Sigmoid colon (tissue), 4 donors: ENCODE measurements around the gene SNRNP200.

Experiments
- EP300 ChIP-seq, 4 donors: sonication (generic); formaldehyde crosslinking; IDR thresholded peaks; one replicate each; pipeline ENCODE4 v1.6.1; 2017; ENCODE audit warnings: antibody characterized with exemption in 4 of 4
- POLR2A ChIP-seq, 2 donors: fragments of 450-650 bp; IDR thresholded peaks; one replicate each; pipeline ENCODE4 v1.6.1; 2016; ENCODE audit warnings: antibody characterized with exemption in 2 of 2, mild to moderate bottlenecking in 2 of 2, moderate library complexity in 2 of 2
- POLR2AphosphoS5 ChIP-seq, 4 donors: sonication (generic); formaldehyde crosslinking; IDR thresholded peaks; one replicate each; pipeline ENCODE4 v1.6.1; 2017; ENCODE audit warnings: antibody characterized with exemption in 4 of 4
- TF ChIP-seq, protein P1 (sequence below), 4 experiments: fragments of 450-650 bp in 3 of 4; fragments of 200-600 bp in 1 of 4; IDR thresholded peaks; one replicate each; pipeline ENCODE4 v1.5.1; 2016 to 2019; ENCODE audit warnings: antibody characterized with exemption in 4 of 4, mild to moderate bottlenecking in 3 of 4, moderate library complexity in 2 of 4

- TF ChIP-seq, protein P1, sequence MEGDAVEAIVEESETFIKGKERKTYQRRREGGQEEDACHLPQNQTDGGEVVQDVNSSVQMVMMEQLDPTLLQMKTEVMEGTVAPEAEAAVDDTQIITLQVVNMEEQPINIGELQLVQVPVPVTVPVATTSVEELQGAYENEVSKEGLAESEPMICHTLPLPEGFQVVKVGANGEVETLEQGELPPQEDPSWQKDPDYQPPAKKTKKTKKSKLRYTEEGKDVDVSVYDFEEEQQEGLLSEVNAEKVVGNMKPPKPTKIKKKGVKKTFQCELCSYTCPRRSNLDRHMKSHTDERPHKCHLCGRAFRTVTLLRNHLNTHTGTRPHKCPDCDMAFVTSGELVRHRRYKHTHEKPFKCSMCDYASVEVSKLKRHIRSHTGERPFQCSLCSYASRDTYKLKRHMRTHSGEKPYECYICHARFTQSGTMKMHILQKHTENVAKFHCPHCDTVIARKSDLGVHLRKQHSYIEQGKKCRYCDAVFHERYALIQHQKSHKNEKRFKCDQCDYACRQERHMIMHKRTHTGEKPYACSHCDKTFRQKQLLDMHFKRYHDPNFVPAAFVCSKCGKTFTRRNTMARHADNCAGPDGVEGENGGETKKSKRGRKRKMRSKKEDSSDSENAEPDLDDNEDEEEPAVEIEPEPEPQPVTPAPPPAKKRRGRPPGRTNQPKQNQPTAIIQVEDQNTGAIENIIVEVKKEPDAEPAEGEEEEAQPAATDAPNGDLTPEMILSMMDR (IDR thresholded peaks at IDR 0.05) = no peak
- TF ChIP-seq POLR2AphosphoS5 (IDR thresholded peaks at IDR 0.05) = no peak
- no peak for TF ChIP-seq POLR2A (IDR thresholded peaks at IDR 0.05)
- no peak for TF ChIP-seq EP300 (IDR thresholded peaks at IDR 0.05)
Observed at GRCh38 chr2:96345868-96346462, 40.6 kb upstream of the SNRNP200 start.
